HG03108 (cell line): ENCODE data around the gene SPATA9.
"Not testable (repeated sequence)": the region's sequence is repeated elsewhere in the genome, so short reads cannot be mapped to it uniquely, and the experiment has no call there.

Experiments used
- ATAC-seq: cut with Tn5 transposase; IDR thresholded peaks from one replicate; pipeline ENCODE4 v1.9.1; 2021; ENCODE audit warnings: moderate library complexity; ENCODE audit not compliant: unreplicated experiment

The SPATA9 gene

DNA sequence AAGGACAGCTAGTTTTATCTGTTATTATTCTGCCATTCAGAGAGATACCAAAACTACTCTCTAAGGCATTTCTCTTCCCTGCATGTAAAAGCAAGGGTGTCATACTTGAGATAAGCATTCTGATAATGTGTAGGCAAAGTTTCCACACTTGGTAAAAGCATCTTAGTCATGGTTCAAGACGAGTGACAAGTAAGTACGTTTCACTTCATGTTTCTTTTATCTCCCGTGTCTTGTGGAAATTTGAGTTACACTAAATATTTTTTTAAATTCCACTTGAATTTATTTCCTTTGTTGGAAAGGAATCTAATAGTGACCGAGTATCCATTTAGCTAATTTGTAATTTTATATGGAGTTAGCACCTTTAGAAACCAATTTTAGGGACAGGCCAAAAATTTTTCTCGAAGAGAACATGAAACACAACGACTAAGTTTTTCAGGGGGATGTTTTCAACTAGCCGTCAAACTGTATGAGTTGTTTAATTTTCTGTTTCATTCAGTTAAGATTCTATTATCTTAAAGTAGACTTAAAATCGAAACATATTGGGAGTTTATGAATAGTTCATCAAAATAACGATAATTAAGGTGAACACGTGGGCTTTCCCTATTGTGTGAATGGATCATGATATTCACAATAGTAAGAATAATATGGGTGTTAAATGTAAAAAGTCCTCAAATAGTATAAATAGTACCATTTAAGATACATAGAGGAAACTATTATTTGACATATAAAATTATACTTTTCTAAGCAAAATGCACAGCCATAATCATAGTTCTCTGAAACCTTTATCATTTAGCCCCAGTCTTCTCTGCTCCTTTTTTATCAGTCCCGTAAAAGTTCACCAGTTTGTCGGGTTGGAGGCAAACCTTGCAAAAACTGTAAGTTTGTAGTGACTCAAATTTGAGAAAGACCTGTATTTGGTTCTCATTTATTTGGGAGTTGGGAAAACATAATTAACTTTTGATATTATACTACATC lies 34.6 kb downstream of the SPATA9 start:
- ATAC-seq = no peak

DNA sequence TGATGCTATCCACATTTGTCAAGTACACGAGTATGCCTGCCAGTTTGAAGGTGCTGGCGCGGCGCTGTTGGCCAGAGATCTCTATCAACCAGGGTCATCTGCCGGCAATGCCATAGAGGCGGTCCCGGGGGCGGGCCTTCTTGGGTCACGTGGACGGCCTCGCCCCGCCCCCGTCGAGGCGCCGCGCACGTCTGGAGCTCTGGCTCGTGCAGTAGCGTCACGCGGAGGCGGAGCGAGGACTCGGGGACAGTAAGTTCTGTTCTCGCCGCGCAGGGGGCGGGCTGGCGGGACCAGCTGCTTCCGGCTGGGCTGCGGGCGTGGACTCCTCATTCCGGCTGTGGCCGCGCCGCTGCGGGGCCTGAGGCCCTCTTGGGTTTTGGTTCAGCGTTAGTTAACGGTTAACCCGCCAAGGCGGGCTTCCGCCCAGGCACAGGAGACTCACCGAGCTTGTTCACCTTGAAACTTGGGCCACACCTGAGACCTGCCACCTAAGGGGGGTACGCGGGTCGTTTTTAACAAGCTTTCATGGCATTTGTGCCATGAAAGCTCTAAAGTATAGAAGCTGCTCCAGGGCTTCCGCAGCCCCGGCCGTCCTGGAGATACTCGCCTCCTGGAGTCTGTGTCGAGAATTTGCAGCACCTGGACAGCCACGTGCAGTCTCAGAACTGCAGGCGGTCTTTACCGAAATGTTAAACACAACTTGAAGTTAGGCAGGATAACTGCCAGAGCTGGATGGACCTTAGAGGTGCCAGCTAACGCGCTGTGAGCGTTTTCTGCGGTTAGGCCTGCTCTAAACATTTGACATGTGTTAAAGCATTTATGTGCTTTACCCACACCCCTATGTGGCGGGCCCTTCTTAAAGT lies 36.0 kb downstream of the SPATA9 start, which contains the start of gene RFESD:
Gene RFESD (plus strand): TSS at position 209 of the 863 bp plus-strand sequence. CDS start 5,495 bp downstream, outside the sequence.
- ATAC-seq = peak; percentile 96

DNA sequence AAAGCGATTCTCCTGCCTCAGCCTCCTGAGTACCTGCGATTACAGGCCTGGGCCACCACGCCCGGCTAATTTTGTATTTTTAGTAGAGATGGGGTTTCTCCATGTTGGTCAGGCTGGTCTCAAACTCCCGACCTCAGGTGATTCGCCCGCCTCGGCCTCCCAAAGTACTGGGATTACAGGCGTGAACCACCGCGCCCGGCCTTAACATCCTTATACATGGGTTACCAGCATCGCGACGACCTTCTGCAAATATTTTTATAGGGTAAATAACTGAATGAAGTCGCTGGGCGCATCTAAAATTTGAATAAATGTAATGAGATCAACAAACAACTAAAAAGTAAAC lies 36.6 kb downstream of the SPATA9 start:
- ATAC-seq = not testable (repeated sequence)

DNA sequence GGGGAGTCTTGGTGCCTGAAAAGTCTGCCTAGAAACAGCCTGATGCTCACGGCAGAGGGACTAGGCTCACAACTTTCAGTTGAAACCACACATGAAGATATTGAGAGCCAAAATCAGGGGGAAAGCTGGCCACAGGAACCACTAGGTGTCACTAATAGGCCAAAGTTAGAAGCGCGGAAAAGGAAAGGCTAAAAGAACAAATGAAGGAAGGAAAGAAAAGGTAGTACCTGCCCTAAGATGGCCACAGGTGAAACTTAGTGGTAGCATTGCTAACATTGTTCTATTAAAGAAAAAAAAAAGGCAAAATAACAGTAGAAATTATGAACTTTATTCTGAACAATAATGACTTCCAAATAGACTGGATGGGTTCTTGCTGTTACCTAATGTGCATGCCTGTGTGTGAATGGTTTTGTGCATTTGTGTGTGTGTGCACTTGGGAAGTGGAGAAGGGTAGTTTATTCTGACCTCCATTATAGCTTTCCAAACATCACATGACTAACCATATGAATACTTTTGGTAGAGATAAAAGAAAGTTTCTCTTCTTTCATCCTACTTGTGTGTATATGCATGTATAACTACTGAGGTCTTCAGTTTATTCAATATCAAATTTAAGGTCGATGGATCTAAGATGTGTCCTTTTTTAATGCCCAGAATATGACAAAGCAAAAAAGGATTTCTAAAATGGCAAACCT lies 38.3 kb downstream of the SPATA9 start:
- ATAC-seq = peak; percentile 36

DNA sequence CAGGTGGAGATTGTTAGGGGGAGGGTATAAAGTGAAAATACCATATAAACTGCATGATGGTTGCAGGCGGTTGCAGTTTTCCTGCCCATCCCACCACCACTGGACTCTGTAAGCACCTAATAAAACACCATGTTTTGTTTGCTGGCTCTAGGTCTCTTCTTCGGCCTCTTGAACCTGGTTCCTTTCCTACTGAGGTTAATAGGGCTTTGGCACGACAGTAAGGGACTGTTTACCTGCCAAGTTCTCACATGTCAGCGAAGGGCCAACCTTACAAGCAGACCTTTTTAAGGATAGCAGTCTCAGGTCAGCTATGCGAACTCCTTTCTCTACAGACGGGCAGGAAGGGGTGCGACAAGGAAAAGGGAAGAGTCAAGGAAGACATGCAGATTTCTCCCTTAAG lies 39.6 kb downstream of the SPATA9 start:
- ATAC-seq = no peak

DNA sequence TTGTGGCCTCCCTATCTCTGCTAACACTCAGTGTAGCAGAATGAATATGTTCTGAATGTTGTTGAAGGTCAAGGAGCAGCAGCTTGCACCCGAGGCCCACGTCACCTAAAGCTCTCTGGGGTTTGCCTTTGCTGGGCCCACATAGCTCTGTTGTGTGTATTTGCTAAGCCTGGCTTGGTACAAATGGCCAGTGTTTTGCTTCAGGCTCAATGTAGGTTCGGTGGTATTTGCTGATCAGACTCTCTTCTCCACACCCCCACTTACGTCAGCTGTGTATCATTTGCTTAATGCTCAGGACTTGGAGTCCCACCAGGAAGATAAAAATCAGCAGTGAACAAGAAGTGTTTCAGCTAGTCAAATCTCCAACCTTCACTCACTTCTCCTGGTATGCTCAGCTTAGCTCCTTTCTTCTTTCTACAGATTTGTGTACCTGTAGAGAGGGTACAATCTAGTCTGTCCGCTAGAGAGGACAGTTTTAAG lies 41.0 kb downstream of the SPATA9 start:
- no peak for ATAC-seq

DNA sequence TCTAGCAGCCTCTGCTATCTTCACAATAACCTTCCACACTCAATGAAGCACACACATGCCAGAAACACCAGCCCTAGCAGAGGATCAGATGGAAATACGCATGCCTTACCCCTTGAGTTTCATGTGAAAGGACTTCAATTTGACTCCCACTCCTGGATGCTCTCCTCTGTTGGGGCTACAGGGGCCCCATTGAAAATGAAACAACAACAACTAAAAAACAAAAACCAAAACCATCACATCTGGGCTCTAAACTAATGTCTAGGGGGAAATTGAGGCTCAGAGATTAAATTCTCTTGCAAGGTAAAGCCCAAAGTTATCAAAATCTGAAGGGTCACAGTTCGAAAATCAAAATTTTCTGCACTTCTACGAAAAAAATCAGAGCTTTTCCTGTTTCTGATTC lies 44.2 kb downstream of the SPATA9 start:
- ATAC-seq = no peak

DNA sequence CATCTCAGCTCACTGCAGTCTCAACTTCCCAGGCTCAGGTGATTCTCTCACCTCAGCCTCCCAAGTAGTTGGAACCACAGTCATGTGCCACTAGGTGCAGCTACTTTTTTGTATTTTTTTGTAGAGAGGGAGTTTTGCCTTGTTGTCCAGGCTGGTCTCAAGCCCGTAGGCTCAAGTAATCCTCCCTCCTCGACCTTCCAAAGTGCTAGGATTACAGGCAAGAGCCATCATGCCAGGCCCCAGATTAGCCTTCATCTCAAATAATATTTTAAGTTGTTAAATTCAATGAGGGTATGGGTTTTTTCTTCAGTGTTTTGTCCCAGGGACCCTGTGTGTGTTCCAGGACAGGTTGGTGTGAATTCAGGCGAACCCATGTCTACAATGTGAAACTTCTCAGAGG lies 48.7 kb downstream of the SPATA9 start:
- ATAC-seq = no peak

DNA sequence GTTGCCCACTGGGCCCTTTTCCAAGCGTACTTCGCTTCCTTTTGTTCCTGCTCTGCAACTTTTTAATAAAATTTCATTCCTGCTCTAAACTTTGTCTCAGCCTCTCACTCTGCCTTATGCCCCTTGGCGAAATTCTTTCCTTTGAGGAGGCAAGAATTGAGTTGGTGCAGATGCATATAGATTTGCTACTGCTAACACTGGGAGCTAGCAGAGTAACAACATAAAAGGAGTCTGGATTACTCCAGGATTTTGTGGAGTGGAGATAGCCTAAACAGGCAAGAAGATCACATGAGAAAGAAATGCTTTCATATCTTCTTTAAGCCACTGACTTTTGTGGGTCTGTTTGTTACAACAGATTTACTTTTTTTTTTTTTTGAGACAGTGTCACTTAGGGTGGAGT lies 49.1 kb downstream of the SPATA9 start:
- no peak for ATAC-seq

DNA sequence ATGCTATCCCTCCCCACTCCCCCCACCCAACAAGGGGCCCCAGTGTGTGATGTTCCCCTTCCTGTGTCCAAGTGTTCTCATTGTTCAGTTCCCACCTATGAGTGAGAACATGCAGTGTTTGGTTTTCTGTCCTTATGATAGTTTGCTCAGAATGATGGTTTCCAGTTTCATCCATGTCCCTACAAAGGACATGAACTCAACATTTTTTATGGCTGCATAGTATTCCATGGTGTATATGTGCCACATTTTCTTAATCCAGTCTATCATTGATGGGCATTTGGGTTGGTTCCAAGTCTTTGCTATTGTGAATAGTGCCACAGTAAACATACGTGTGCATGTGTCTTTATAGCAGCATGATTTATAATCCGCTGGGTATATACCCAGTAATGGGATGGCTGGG lies 49.8 kb downstream of the SPATA9 start:
- ATAC-seq = not testable (repeated sequence)

DNA sequence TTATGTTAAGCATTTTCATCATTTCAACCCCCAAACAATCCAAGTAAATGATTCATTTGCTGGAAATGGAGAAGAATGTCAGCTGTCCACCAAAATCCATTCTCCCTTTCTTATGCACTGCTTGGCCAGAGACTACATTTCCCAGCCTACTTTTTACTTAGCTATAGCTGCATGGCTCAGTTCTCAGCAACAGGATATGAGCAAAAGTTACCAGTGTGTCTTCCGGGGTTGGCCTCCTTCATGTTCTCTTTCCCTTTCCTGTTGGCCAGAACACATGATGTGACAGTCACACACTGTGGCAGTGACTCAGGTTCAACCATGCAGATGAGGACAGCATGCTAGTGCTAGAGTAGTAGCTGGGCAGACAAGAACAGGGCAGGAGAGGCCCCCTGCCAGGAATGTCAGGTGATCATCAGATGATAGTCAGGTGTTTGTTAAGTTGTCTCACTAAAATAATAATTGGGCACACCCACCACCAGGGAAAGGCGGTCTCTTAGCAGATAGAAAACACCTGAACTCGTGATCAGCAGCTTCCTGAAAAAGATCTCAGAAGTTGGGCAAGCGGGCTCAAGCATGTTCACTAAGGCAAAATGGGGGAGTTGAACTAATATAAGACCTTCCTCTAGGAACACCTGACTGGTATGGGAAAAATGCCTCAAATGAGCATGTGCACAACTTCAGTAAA lies 50.7 kb downstream of the SPATA9 start:
- ATAC-seq = peak; percentile 83

DNA sequence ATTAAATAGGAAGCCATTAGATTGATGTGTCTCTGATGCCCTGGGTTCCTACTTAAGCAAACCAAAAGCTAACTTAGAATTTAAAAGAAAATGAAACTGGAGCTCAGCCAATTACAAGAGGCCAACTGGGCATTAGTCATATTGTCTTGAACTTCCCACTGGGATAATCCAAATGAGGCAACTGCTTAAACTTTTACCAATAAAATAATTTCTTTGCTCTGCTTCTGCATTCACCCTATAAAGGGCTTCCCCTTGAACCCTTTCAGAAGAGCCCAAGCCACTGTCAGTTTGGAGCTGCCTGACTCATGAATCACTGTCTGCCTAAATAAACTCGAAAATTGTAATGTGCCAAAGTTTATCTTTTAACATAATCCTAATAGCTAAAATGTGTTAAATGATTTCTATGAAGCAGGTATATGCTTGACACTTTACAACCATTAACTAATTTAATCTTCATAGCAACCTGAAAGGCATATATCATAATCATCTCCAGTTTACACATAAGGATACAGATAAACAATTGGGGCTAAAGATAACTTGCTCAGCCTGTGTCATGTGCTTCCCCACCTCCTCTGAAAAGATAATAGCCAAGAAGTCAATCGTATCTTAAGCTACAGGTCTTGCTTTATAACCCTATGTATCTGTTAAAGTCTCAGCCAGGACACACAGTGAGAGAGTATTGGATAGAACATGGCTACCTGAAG lies 51.4 kb downstream of the SPATA9 start:
- no peak for ATAC-seq

DNA sequence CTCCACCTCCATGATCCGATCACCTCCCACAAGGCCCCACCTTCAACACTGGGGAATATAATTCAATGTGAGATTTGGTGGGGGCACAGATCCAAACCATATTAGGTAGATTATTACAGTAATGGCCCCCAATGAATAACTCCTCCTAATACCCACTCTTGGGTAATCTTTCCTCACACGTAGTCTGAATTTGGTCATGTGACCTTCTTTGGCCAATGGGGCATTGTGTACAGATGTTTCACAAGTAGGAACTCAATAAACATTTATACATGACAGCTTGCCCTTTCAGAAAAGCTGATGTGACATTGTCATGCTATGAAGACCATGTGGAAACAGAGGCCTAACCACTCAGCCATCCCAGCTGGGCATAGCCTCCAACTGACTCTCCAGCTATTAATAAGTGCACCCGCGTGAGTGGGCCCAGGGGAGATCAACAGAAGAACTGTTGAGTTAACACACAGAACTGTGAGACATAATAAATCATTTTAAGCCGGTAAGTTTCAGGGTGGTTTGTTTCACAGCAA lies 52.3 kb downstream of the SPATA9 start:
- ATAC-seq = no peak

DNA sequence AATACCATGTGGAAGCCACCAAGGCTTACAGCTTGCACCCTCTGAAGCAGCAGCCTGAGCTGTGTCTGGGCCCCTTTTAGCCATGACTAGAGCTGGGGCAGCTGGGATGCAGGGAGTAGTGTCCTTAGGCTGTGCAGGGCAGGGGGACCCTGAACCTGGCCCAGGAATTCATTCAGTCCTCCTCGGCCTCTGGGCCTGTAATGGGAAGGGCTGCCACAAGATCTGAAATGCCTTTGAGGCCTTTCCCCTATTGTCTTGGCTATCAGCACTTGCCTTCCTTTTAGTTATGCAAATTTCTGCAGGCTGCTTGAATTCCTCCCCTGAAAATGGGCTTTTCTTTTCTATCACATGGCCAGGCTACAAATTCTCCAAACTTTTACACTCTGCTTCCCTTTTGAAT lies 53.9 kb downstream of the SPATA9 start:
- ATAC-seq = no peak

DNA sequence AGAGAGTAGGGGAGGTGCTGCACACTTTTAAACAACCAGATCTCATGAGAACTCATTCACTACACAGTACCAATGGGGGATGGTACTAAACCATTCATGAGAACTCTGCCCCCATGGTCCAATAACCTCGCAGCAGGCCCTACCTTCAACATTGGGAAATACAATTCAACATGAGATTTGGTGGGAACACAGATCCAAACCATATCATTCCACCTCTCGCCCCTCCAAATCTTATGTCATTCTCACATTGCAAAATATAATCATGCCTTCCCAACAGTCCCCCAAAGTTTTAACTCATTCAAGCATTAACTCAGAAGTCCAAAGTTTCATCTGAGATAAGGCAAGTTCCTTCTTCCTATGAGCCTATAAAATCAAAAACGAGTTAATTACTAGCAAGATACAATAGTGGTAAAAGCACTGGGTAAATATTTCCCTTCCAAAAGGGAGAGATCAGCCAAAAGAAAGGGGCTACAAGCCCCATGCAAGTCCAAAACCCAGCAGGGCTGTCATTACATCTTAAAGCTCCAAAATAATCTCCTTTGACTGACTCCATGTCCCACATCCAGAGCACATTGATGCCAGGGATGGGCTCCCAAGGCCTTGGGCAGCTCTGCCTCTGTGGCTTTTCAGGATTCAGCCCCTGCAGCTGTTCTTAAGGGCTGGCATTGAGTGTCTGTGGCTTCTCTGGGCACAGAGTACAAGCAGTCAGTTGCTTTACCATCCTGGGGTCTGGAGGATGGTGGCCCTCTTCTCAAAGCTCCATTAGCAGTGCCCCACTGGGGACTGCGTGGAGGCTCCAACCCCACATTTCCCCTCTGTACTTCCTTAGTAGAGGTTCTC lies 54.6 kb downstream of the SPATA9 start:
- ATAC-seq = no peak

DNA sequence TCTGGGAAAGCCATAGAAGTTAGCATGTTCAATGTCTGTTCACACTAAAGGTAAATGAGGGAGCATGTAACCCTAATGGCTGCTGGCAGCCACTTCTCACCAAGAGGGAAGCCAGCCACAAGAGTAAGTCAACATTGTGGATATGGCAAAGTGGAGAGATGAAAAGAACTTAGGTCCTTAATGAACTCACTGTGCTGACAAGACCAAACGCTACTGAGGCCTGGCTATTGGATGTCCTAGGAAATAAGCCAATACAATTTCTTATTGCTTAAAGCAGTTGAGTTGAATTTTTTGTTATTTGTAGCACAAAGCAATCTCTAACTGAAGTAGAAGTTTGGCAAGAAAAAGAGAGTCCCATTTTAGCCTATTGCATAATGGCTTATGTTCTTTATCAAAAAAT lies 56.1 kb downstream of the SPATA9 start:
- no peak for ATAC-seq

DNA sequence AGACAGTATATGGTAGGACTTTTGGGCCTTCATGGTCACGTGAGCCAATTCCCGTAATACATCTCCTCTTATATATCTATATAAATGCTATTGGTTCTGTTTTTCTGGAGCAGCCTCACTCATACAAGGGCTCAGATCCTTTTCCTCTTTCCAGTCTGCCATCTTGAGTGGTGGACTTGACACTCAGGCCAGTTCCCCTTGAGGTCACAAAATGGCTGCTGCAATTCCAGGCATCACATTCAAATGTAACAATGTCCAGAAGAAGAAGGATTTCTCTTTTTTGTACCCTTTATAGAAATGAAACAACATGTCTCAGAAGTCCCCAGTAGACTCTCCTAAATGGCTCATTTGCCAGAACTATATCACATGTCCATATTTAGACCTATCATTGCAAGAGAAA lies 58.4 kb downstream of the SPATA9 start:
- ATAC-seq = no peak

DNA sequence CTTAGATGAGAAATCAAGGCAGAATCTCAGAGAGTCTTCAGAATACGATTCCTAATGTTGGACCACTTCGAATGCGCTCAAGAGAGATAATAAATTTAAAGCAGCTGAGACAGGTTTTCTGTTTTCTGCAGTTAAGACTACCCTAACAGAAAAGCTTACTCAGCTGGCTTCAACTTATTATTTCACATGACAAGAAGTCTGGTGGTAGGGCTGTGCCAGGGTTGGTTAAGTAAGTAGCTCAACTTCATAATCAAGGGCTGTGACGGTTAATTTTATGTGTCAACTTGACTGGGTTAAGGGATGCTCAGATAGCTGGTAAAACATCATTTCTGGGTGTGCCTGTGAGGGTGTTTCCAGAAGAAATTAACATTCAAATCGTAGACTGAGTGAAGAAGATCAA lies 59.1 kb downstream of the SPATA9 start:
- ATAC-seq = no peak
